HepG2 (cell line): Measurements from ENCODE around the gene DDX1. TPM values are rescaled to one million over a fixed set of nuclear protein-coding genes. Genes with fewer than 3 reads are reported as not detected.
A peak's percentile ranks its signal among the peaks of the same experiment; 100 is the strongest.

Source experiments
- CHD2 ChIP-seq: IDR thresholded peaks from 2 replicates; pipeline ENCODE4 v1.6.1; 2011; ENCODE audit warnings: low read depth, low read length, improper control_type of control experiment
- DMAP1 ChIP-seq: IDR thresholded peaks from 2 replicates; pipeline ENCODE4 v1.6.1; 2016
- FOXM1 ChIP-seq: sonication (generic); formaldehyde crosslinking; IDR thresholded peaks from 2 replicates; pipeline ENCODE4 v1.5.0; 2020; ENCODE audit warnings: missing genetic modification reagents
- HNF4A ChIP-seq: sonication (generic); formaldehyde crosslinking; IDR thresholded peaks from 2 replicates; pipeline ENCODE4 v1.4.0; 2020; ENCODE audit warnings: missing genetic modification reagents
- HNRNPH1 ChIP-seq: fragments of 200-400 bp; formaldehyde crosslinking; optimal IDR thresholded peaks from 2 replicates; pipeline ENCODE3; 2017; ENCODE audit warnings: mild to moderate bottlenecking, low read depth, low read length
- NAIF1 ChIP-seq: sonication (generic); formaldehyde crosslinking; IDR thresholded peaks from 2 replicates; pipeline ENCODE4 v1.5.0; 2020; ENCODE audit warnings: mild to moderate bottlenecking, missing genetic modification reagents, borderline replicate concordance
- ONECUT2 ChIP-seq: sonication (generic); formaldehyde crosslinking; IDR thresholded peaks from 2 replicates; pipeline ENCODE4 v1.4.0; 2020; ENCODE audit warnings: missing genetic modification reagents
- PAWR ChIP-seq: sonication (generic); formaldehyde crosslinking; IDR thresholded peaks from 2 replicates; pipeline ENCODE4 v1.4.0; 2020; ENCODE audit warnings: missing genetic modification reagents, mild to moderate bottlenecking, borderline replicate concordance
- PCBP1 ChIP-seq: fragments of 200-400 bp; formaldehyde crosslinking; IDR thresholded peaks from 2 replicates; pipeline ENCODE4 v1.6.1; 2017; ENCODE audit warnings: mild to moderate bottlenecking, low read depth, low read length, borderline replicate concordance
- RARA ChIP-seq: IDR thresholded peaks from 2 replicates; pipeline ENCODE4 v1.6.1; 2016; ENCODE audit warnings: missing genetic modification reagents, missing compliant biosample characterization
- RFX3 ChIP-seq: IDR thresholded peaks from 2 replicates; pipeline ENCODE4 v1.6.1; 2016; ENCODE audit warnings: missing biosample characterization, missing genetic modification reagents
- SMARCE1 ChIP-seq: fragments of 450-650 bp; IDR thresholded peaks from 2 replicates; pipeline ENCODE4 v1.6.1; 2017; ENCODE audit warnings: borderline replicate concordance
- TBP ChIP-seq: sonication (generic); formaldehyde crosslinking; IDR thresholded peaks from 2 replicates; pipeline ENCODE4 v1.5.0; 2020; ENCODE audit warnings: missing genetic modification reagents
- TEAD2 ChIP-seq: sonication (generic); formaldehyde crosslinking; IDR thresholded peaks from 2 replicates; pipeline ENCODE4 v1.9.0; 2021; ENCODE audit warnings: missing genetic modification reagents
- YEATS4 ChIP-seq: sonication (generic); formaldehyde crosslinking; IDR thresholded peaks from 2 replicates; pipeline ENCODE4 v1.4.0; 2020; ENCODE audit warnings: missing genetic modification reagents, borderline replicate concordance
- ZBTB1 ChIP-seq: sonication (generic); formaldehyde crosslinking; IDR thresholded peaks from 2 replicates; pipeline ENCODE4 v1.4.0; 2020; ENCODE audit warnings: missing genetic modification reagents, borderline replicate concordance
- ZBTB7B ChIP-seq: sonication (generic); formaldehyde crosslinking; IDR thresholded peaks from 2 replicates; pipeline ENCODE4 v1.4.0; 2020; ENCODE audit warnings: missing genetic modification reagents
- ZNF546 ChIP-seq: sonication (generic); formaldehyde crosslinking; conservative IDR thresholded peaks from 2 replicates; pipeline ENCODE4 v1.8.1; 2023; ENCODE audit warnings: mild to moderate bottlenecking, missing genetic modification reagents
- ZNF550 ChIP-seq: sonication (generic); formaldehyde crosslinking; IDR thresholded peaks from 2 replicates; pipeline ENCODE4 v1.4.0; 2020; ENCODE audit warnings: mild to moderate bottlenecking, missing genetic modification reagents, borderline replicate concordance
- ZNF557 ChIP-seq: sonication (generic); formaldehyde crosslinking; IDR thresholded peaks from 2 replicates; pipeline ENCODE4 v1.4.0; 2020; ENCODE audit warnings: missing genetic modification reagents
- polyA plus RNA-seq, 8 experiments: library from polyadenylated mRNA; depleted of rRNA in 3 of 8; stranded (reverse) in 7 of 8; unstranded in 1 of 8; fragments of >200 nt; fragmentation: Illumina TruSeq in 4 of 8; extraction: Trizol in 4 of 8; gene quantifications; 2 replicates each; pipeline versions ENCODE4 v1.2.1 to v1.2.3, GENCODE V29; 2011 to 2016; ENCODE audit warnings: low read depth in 4 of 8, missing spikeins in 1 of 8, mixed read lengths in 1 of 8; ENCODE audit not compliant: insufficient read depth in 1 of 8
- total RNA-seq, 5 experiments: library from RNA; depleted of rRNA; stranded (reverse); fragments of >200 nt; fragmentation: Illumina TruSeq; extraction: Trizol; gene quantifications; 2 replicates each; pipeline ENCODE4 v1.2.3, GENCODE V29; 2016; ENCODE audit warnings: low read depth in 1 of 5
- TF ChIP-seq, protein P1 (sequence below): sonication (generic); formaldehyde crosslinking; IDR thresholded peaks from 2 replicates; pipeline ENCODE4 v1.4.0; 2020; ENCODE audit warnings: missing genetic modification reagents
- TF ChIP-seq, protein P2 (sequence below): IDR thresholded peaks from 2 replicates; pipeline ENCODE4 v1.6.1; 2016; ENCODE audit warnings: mild to moderate bottlenecking, missing biosample characterization, missing genetic modification reagents
- TF ChIP-seq, protein P3 (sequence below): sonication (generic); formaldehyde crosslinking; IDR thresholded peaks from 2 replicates; pipeline ENCODE4 v1.5.0; 2020; ENCODE audit warnings: missing genetic modification reagents
- TF ChIP-seq, protein P4 (sequence below): IDR thresholded peaks from 2 replicates; pipeline ENCODE4 v1.6.1; 2018; ENCODE audit warnings: missing genetic modification reagents
- TF ChIP-seq, protein P5 (sequence below), 2 experiments: sonication (generic) in 1 of 2; formaldehyde crosslinking in 1 of 2; IDR thresholded peaks; 2 replicates each; pipeline versions ENCODE4 v1.5.1 to v1.6.1; 2011 to 2020; ENCODE audit warnings: borderline replicate concordance in 1 of 2, low read depth in 1 of 2, low read length in 1 of 2, mild to moderate bottlenecking in 1 of 2, missing genetic modification reagents in 1 of 2, moderate library complexity in 1 of 2

Gene DDX1
- total and polyA plus RNA-seq, 2 of the 13 experiments (the other 11 are each of a cell fraction or from before 2014, with no cell fraction given) = 81.6 to 130 TPM

DNA sequence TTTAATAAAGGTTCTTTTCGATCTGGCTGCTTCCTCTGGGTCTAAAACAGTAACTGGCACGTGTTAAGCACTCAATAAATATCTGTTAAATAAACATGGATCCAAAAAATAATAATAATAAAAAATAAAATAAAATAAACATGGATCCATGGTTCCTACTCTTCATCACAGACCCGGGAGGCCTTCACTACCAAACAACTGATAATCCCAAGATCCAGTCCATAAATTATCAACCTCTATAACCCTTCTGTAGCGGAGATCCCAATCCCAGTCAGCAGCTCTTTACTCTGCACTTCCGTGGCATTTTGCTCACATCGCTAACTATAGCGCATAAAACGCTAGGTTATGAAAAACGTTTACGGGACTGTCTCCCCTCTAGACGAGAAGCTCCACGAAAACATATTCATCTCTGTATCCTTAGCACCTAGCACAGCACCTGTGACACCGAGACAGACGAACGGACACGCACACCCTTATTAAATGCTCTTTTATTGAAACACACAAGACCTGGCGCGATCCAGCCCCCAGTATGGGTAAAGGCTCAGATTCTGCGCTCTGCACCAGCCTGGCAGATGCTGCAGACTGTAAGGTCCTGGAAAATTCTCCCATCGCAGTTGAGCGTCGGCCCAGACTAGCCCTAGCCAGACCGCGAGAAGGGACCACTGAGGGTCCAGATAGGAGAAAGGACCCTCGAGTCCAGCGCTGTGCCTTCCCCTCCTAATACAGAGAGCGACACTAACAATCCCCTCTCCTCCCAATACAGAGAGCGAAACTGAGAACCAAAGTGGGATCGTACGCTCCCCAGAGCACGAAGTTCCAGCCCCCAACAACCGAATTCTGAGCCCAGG, 31.3 kb upstream of the DDX1 start (continued):
- TF ChIP-seq RARA = 0 out of 2 replicates have a peak, but pooled peaks have one; percentile 15
- no peak for TF ChIP-seq SMARCE1
- no peak for TF ChIP-seq ZNF546 (CRISPR knock-in tag)
- TF ChIP-seq TEAD2 (CRISPR knock-in tag) = no peak
- peak; percentile 38; the same call in 1 of the 2 replicates for TF ChIP-seq ZBTB7B (CRISPR knock-in tag)
- TF ChIP-seq HNRNPH1 = no peak
- TF ChIP-seq, protein P1, sequence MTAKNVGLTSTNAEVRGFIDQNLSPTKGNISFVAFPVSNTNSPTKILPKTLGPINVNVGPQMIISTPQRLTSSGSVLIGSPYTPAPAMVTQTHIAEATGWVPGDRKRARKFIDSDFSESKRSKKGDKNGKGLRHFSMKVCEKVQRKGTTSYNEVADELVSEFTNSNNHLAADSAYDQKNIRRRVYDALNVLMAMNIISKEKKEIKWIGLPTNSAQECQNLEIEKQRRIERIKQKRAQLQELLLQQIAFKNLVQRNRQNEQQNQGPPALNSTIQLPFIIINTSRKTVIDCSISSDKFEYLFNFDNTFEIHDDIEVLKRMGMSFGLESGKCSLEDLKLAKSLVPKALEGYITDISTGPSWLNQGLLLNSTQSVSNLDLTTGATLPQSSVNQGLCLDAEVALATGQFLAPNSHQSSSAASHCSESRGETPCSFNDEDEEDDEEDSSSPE = no peak
- TF ChIP-seq CHD2 = no peak
- TF ChIP-seq NAIF1 (CRISPR knock-in tag) = 0 out of 2 replicates have a peak, but pooled peaks have one; percentile 30
- no peak for TF ChIP-seq ZNF550 (CRISPR knock-in tag)
- no peak for TF ChIP-seq PCBP1
- TF ChIP-seq, protein P2, sequence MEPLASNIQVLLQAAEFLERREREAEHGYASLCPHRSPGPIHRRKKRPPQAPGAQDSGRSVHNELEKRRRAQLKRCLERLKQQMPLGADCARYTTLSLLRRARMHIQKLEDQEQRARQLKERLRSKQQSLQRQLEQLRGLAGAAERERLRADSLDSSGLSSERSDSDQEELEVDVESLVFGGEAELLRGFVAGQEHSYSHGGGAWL (CRISPR knock-in tag) = no peak
- TF ChIP-seq, protein P3, sequence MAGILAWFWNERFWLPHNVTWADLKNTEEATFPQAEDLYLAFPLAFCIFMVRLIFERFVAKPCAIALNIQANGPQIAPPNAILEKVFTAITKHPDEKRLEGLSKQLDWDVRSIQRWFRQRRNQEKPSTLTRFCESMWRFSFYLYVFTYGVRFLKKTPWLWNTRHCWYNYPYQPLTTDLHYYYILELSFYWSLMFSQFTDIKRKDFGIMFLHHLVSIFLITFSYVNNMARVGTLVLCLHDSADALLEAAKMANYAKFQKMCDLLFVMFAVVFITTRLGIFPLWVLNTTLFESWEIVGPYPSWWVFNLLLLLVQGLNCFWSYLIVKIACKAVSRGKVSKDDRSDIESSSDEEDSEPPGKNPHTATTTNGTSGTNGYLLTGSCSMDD (CRISPR knock-in tag) = 0 out of 2 replicates have a peak, but pooled peaks have one; percentile 56
- TF ChIP-seq DMAP1 = no peak
- no peak for TF ChIP-seq ONECUT2 (CRISPR knock-in tag)
- TF ChIP-seq FOXM1 = no peak
- TF ChIP-seq HNF4A (CRISPR knock-in tag) = no peak
- TF ChIP-seq, protein P4, sequence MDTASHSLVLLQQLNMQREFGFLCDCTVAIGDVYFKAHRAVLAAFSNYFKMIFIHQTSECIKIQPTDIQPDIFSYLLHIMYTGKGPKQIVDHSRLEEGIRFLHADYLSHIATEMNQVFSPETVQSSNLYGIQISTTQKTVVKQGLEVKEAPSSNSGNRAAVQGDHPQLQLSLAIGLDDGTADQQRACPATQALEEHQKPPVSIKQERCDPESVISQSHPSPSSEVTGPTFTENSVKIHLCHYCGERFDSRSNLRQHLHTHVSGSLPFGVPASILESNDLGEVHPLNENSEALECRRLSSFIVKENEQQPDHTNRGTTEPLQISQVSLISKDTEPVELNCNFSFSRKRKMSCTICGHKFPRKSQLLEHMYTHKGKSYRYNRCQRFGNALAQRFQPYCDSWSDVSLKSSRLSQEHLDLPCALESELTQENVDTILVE (CRISPR knock-in tag) = no peak
- 0 out of 2 replicates have a peak, but pooled peaks have one; percentile 67 for TF ChIP-seq TBP (CRISPR knock-in tag)
- peak; percentile 66 for TF ChIP-seq RFX3 (CRISPR knock-in tag)
- no peak for TF ChIP-seq PAWR (CRISPR knock-in tag)
- TF ChIP-seq, protein P5, sequence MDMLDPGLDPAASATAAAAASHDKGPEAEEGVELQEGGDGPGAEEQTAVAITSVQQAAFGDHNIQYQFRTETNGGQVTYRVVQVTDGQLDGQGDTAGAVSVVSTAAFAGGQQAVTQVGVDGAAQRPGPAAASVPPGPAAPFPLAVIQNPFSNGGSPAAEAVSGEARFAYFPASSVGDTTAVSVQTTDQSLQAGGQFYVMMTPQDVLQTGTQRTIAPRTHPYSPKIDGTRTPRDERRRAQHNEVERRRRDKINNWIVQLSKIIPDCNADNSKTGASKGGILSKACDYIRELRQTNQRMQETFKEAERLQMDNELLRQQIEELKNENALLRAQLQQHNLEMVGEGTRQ (IDR thresholded peaks at IDR 0.05; ENCODE audit: low read depth, low read length) = no peak
- TF ChIP-seq, protein P5 (CRISPR knock-in tag; IDR thresholded peaks at IDR 0.05; ENCODE audit: borderline replicate concordance) = no peak
- TF ChIP-seq ZNF557 (CRISPR knock-in tag) = no peak
- no peak for TF ChIP-seq ZBTB1 (CRISPR knock-in tag)
- TF ChIP-seq YEATS4 = peak; percentile 21; the same call in 1 of the 2 replicates
